Tibial nerve (tissue), 4 donors: ENCODE data around the gene ADAMTS8. TPM values are rescaled to one million over a fixed set of nuclear protein-coding genes. Genes with fewer than 3 reads are reported as not detected.

ENCODE experiments used
- DNase-seq, 2 donors: peaks; one replicate each; pipeline ENCODE4 v3.0.0-alpha.2; 2019; ENCODE audit warnings: low spot score in 2 of 2
- H3K27ac ChIP-seq, 4 donors: fragments of 200-600 bp; sonication (generic) in 3 of 4; one replicate each; pipeline ENCODE4 v1.5.1; 2017 to 2019; ENCODE audit warnings: mild to moderate bottlenecking in 1 of 4
- H3K27me3 ChIP-seq, 2 donors: fragments of 200-600 bp; sonication (generic) in 1 of 2; one replicate each; pipeline versions ENCODE4 v1.5.1 to v1.6.0; 2017 to 2019
- H3K36me3 ChIP-seq, 3 donors: fragments of 200-600 bp; sonication (generic); one replicate each; pipeline ENCODE4 v1.5.1; 2018 to 2019
- H3K4me1 ChIP-seq, 4 donors: fragments of 200-600 bp; sonication (generic) in 3 of 4; one replicate each; pipeline ENCODE4 v1.5.1; 2017 to 2019
- H3K4me3 ChIP-seq, 4 donors: fragments of 200-600 bp; sonication (generic) in 3 of 4; one replicate each; pipeline ENCODE4 v1.5.1; 2017 to 2019; ENCODE audit warnings: mild to moderate bottlenecking in 1 of 4, moderate library complexity in 1 of 4
- H3K9me3 ChIP-seq, 4 donors: fragments of 200-600 bp; sonication (generic) in 3 of 4; one replicate each; pipeline ENCODE4 v1.5.1; 2017 to 2019
- EP300 ChIP-seq, 2 donors: sonication (generic); formaldehyde crosslinking; IDR thresholded peaks; one replicate each; pipeline ENCODE4 v1.6.1; 2017; ENCODE audit warnings: antibody characterized with exemption in 2 of 2, mild to moderate bottlenecking in 1 of 2
- POLR2A ChIP-seq, 2 donors: fragments of 450-650 bp; IDR thresholded peaks; one replicate each; pipeline ENCODE4 v1.6.1; 2017; ENCODE audit warnings: antibody characterized with exemption in 2 of 2, mild to moderate bottlenecking in 2 of 2, moderate library complexity in 2 of 2
- whole genome bisulfite sequencing, 2 donors: methylation state at CpG; one replicate each; pipeline ENCODE4 v1.1.5; 2018; 5-methylcytosine and 5-hydroxymethylcytosine counted together
- total RNA-seq, 4 donors: library from RNA; depleted of rRNA; stranded (reverse); fragments of >200 nt; gene quantifications; one replicate each; pipeline ENCODE4 v1.1.0, GENCODE V29; 2016
- TF ChIP-seq, protein P1 (sequence below), 5 experiments: fragments of 200-600 bp in 3 of 5; fragments of 450-650 bp in 2 of 5; sonication (generic) in 3 of 5; IDR thresholded peaks; one replicate each; pipeline ENCODE4 v1.5.1; 2016 to 2019; ENCODE audit warnings: antibody characterized with exemption in 5 of 5, mild to moderate bottlenecking in 3 of 5, moderate library complexity in 2 of 5

Gene ADAMTS8
- total RNA-seq, 4 donors from 2014 or later = 0.66 to 3.9 (median 1.6) TPM

DNA sequence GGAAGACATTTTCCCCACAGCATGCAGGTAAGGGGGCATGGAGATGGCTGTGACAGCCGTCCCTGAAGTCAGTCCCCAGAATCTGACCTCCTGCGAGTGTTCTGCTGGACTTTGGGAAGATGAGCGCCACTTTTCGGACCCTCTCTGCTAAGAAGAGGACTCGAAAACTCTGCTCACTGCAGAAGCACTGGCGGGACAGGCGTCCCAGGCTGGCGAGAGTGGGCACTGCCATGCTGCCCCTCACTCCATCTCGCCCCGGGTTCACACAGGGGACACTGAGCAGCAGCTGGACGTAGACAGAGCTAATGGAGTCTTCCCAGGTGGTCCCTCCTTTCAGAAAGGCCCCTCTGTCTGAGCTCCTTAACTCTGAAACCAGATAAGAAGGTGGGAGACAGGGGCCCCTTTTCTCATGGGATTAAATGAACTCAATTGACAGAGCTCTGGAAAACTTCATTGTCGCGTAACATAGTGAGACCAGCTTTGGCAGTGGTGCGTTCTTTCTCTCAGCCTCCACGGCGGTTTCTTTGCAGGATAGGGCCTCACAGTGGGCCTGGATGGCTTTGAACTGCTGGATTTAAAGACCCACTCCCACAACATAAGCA, 4.8 kb downstream of the ADAMTS8 start:
- TF ChIP-seq POLR2A (IDR thresholded peaks at IDR 0.05) = no peak
- TF ChIP-seq, protein P1, sequence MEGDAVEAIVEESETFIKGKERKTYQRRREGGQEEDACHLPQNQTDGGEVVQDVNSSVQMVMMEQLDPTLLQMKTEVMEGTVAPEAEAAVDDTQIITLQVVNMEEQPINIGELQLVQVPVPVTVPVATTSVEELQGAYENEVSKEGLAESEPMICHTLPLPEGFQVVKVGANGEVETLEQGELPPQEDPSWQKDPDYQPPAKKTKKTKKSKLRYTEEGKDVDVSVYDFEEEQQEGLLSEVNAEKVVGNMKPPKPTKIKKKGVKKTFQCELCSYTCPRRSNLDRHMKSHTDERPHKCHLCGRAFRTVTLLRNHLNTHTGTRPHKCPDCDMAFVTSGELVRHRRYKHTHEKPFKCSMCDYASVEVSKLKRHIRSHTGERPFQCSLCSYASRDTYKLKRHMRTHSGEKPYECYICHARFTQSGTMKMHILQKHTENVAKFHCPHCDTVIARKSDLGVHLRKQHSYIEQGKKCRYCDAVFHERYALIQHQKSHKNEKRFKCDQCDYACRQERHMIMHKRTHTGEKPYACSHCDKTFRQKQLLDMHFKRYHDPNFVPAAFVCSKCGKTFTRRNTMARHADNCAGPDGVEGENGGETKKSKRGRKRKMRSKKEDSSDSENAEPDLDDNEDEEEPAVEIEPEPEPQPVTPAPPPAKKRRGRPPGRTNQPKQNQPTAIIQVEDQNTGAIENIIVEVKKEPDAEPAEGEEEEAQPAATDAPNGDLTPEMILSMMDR (IDR thresholded peaks at IDR 0.05) = no peak
- no peak for TF ChIP-seq EP300 (IDR thresholded peaks at IDR 0.05)
- no peak overlapping the region for H3K27ac ChIP-seq
- no peak for DNase-seq
- H3K27me3 ChIP-seq = peaks cover 0 to 19% of the 10 kb centered on the region in 2 donors
- H3K4me1 ChIP-seq = peaks cover 0 to 24% (median 6%) of the 10 kb centered on the region in 4 donors
- no peak overlapping the region for H3K4me3 ChIP-seq
- H3K36me3 ChIP-seq = no peaks in the 10 kb centered on the region
- WGBS, 2 donors = 84 to 87% methylated on average over 16 of the region's 16 CpGs
- no peaks in the 10 kb centered on the region for H3K9me3 ChIP-seq

DNA sequence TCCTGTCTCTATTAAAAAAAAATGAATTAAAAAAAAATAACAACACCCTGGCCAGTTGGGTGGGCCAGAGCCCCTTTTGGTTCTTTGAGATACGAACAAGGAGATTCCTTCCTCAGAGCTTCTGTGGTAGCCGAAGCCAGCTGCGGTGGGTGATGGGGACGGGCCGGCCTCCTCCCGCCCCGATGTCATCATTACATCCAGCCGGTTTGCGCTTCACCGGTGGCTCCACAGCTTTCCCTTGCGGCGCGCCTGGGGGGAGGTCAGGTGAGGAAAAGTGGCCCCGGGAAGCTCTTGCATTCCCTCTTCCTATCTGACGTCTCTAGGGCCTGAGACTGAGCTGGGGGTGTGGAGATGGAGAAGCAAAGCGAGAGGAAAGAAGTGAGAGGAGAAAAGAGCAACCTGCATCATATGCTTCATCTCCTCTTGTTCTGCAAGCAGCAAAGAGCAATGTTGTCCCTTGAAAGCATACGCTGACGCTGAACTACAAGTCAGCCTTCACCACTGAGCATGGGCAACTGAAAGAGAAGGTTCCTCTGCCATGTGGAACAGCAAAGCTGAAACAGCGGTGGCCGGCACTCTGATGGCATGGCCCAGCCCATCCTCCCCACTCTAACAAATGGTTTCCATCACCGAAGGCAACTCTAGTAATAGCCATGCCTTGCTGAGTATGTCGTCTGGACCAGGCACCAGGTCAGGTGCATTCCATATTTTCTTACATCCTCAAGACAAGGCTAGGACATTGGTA, 6.0 kb downstream of the ADAMTS8 start:
- Histone ChIP-seq H3K36me3 (no peaks in the 10 kb centered on the region), H3K4me3 (no peak overlapping the region), H3K27me3 (peaks cover 0 to 13% of the 10 kb centered on the region in 2 donors), H3K27ac (no peak overlapping the region), H3K4me1 (peaks cover 0 to 15% (median 4%) of the 10 kb centered on the region in 4 donors), H3K9me3 (no peaks in the 10 kb centered on the region)
- WGBS, 2 donors = 91 to 93% methylated on average over 22 of the region's 22 CpGs
- no peak for DNase-seq
- TF ChIP-seq EP300 (IDR thresholded peaks at IDR 0.05) = no peak
- TF ChIP-seq POLR2A (IDR thresholded peaks at IDR 0.05) = no peak
- TF ChIP-seq, protein P1 (IDR thresholded peaks at IDR 0.05) = no peak

DNA sequence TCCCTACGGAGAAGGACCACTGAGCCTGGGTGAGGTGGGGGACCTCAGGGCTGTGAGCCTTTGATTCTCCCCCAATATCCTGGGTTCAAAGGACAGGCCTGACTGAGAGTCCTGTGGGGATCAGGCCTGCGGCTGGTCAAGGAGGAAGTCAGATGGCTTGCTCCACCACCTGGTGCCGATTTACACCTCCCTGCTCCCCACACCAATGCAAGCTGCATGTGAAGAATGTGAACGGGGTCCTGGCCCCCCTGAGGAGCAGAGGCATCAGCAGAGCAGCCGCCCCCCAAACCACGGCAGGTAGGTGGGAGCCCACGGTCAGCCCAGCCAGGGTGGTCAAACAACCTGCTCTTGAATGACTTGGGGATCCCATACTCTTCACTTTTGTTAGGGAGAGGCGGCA, 6.7 kb downstream of the ADAMTS8 start:
- Histone ChIP-seq H3K27ac (no peak overlapping the region), H3K9me3 (no peaks in the 10 kb centered on the region), H3K36me3 (no peaks in the 10 kb centered on the region), H3K27me3 (peaks cover 0 to 6% of the 10 kb centered on the region in 2 donors), H3K4me3 (no peak overlapping the region), H3K4me1 (peaks cover 0 to 8% (median under 1%) of the 10 kb centered on the region in 4 donors)
- no peak for DNase-seq
- TF ChIP-seq EP300 (IDR thresholded peaks at IDR 0.05) = no peak
- 85 to 92% methylated on average over 2 to 5 of the region's 8 CpGs for WGBS, 2 donors

DNA sequence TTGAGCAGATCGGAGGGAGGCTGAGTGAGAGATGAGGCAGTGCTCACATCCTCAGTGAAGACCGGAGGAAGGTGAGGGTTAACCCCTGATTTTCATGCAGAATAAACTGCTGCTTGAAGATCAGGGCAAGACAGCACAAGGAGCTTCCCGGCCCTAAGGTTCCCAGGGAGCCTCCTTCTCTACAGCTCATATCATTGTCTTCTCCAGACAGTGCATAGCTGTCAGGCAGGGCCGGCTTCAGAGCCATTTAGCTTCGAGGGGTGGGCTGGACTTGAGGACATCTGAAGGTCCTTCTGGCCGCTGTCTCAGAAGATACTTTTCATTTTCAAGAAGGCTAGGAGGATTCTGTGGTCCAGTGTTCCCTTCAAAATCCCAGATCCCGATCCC, 7.2 kb downstream of the ADAMTS8 start:
- WGBS, 2 donors = 87 to 88% methylated on average over 7 of the region's 7 CpGs
- Histone ChIP-seq H3K4me1 (peaks cover 0 to 4% (median 0%) of the 10 kb centered on the region in 4 donors), H3K9me3 (no peaks in the 10 kb centered on the region), H3K36me3 (peaks cover 0 to 3% (median 0%) of the 10 kb centered on the region in 3 donors), H3K27me3 (peaks cover 0 to under 1% of the 10 kb centered on the region in 2 donors), H3K27ac (no peak overlapping the region), H3K4me3 (no peak overlapping the region)
- TF ChIP-seq EP300 (IDR thresholded peaks at IDR 0.05) (no peak), POLR2A (IDR thresholded peaks at IDR 0.05) (no peak)
- TF ChIP-seq, protein P1 (IDR thresholded peaks at IDR 0.05) = no peak
- no peak for DNase-seq

DNA sequence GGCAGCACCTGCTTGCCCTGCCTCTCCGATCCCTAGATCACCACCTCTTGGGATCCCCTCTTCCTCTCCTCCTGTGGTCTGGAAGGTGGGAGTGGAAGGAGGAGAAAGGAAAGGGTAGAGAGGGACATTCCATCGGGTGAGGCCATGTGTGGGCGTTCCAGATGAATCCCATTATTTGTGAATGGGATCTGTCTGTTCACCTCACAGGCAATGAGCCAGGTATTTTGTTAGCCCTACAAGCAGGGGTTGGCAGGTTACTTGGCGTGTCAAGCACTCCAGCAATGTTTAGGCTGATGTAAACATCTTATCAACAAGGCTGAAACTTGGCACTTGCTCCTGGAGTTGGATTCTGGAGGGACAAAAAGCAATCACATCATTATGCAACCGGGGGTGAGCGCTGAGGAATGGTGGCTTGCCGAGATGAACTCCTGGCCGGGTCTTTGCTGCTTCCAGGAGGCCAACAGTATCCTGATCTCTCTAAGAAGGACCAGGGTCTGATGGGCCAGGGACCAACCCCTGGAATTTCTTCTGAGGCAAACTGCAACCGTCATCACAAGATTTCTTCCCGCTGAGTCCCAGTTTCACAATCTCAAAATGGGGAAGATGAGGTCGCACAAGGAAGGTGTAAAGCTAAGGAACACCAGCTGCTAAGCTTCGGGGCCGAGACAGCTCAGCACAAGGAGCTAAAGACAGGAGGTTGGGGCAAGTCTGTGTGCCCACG, 7.8 kb downstream of the ADAMTS8 start:
- no peak for DNase-seq
- Histone ChIP-seq H3K4me1 (peaks cover 0 to 4% (median 0%) of the 10 kb centered on the region in 4 donors), H3K36me3 (peaks cover 0 to 8% (median 0%) of the 10 kb centered on the region in 3 donors), H3K9me3 (no peaks in the 10 kb centered on the region), H3K27me3 (no peaks in the 10 kb centered on the region), H3K27ac (no peak overlapping the region), H3K4me3 (no peak overlapping the region)
- no peak for TF ChIP-seq EP300 (IDR thresholded peaks at IDR 0.05)
- no peak for TF ChIP-seq POLR2A (IDR thresholded peaks at IDR 0.05)
- TF ChIP-seq, protein P1 (IDR thresholded peaks at IDR 0.05) = no peak
- 64 to 70% methylated on average over 14 of the region's 14 CpGs for WGBS, 2 donors
